GM10248 (cell line): ENCODE results near the gene PLCB4.

Source experiments
- CTCF ChIA-PET: fragments of 300-600 bp; sonication (Branson Sonifier 250); formaldehyde crosslinking; extraction: SDS; loops from one replicate; lab custom pipeline; 2021; ENCODE audit warnings: antibody characterized with exemption; lab: Yijun Ruan, JAX
- POLR2A ChIA-PET: fragments of 350-650 bp; sonication (Branson Sonifier 250); formaldehyde crosslinking; extraction: SDS; loops from one replicate; lab custom pipeline; 2020; ENCODE audit warnings: antibody characterized with exemption; lab: Yijun Ruan, JAX
- DNase-seq: peaks from one replicate; pipeline ENCODE4 v3.0.0; 2012; ENCODE audit errors: extremely low spot score
- TF ChIP-seq, protein P1 (sequence below): IDR thresholded peaks from 2 replicates; pipeline ENCODE4 v1.5.1; 2012; ENCODE audit warnings: mild to moderate bottlenecking, low read depth; ENCODE audit errors: extremely low read depth, missing control alignments, control extremely low read depth

PLCB4 gene

DNA sequence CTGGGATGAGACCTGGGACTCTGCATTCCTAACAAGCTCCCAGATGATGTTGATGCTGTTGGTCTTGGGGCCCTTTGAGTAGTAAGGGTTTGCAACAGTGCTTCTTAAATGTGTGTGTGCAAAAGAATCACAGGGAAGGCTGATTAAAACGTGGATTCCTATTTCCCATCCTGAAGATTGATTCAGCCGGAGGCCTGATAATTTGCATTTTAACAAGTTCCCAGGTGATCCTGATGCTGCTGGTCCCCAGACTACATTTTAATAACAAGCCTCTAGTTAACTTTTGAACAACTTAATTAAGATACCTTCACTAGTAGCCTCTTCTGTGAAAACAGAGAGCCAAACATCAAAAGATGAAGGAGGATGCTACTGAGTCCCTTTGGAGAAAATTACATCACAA lies 289.1 kb downstream of the PLCB4 start:
- POLR2A ChIA-PET = no interaction called here
- no peak for DNase-seq
- CTCF ChIA-PET = no interaction called here
- TF ChIP-seq, protein P1, sequence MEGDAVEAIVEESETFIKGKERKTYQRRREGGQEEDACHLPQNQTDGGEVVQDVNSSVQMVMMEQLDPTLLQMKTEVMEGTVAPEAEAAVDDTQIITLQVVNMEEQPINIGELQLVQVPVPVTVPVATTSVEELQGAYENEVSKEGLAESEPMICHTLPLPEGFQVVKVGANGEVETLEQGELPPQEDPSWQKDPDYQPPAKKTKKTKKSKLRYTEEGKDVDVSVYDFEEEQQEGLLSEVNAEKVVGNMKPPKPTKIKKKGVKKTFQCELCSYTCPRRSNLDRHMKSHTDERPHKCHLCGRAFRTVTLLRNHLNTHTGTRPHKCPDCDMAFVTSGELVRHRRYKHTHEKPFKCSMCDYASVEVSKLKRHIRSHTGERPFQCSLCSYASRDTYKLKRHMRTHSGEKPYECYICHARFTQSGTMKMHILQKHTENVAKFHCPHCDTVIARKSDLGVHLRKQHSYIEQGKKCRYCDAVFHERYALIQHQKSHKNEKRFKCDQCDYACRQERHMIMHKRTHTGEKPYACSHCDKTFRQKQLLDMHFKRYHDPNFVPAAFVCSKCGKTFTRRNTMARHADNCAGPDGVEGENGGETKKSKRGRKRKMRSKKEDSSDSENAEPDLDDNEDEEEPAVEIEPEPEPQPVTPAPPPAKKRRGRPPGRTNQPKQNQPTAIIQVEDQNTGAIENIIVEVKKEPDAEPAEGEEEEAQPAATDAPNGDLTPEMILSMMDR = no peak

DNA sequence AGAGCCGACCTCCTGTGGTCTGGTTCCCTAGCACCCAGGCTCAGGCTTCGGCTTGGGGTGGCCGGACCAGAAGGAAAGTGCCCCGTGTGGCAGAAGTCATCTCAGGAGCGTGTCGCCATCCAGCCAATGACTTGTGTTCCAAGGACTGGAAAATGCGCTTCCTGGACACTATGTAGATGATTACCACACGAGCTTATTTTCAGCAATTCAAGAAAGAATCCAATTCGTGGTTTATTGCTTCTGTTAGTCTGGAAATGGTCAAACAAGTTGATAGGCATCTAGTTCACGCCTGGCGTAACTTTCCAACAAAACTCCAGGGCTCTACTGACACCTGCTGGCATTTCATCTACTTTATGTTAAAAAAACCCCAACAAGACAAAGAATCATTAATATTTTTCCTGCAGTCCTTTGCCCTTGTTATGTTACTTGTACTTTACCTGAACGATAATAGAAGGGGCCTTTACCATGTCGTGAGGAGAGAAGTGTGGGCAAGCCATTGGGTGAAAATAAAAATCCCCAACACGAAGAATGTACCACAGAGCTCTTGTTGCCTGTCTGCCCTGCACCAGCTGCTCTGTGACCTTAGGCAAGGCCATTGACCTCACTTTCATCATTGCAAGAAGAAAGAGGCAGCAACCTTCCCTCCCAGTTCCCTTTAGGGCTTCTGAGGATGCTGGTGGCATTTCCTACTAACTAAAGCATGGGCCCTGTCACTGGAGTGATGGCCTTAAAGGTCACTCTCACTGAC lies 290.8 kb downstream of the PLCB4 start:
- DNase-seq = no peak
- ChIA-PET CTCF (interaction anchor here (0.6 to 1.2 kb wide), 2 partner anchors 11 to 506 kb away, joined by 3 read pairs; no protein-coding TSS in a partner anchor), POLR2A (no interaction called here)
- TF ChIP-seq, protein P1 = no peak

DNA sequence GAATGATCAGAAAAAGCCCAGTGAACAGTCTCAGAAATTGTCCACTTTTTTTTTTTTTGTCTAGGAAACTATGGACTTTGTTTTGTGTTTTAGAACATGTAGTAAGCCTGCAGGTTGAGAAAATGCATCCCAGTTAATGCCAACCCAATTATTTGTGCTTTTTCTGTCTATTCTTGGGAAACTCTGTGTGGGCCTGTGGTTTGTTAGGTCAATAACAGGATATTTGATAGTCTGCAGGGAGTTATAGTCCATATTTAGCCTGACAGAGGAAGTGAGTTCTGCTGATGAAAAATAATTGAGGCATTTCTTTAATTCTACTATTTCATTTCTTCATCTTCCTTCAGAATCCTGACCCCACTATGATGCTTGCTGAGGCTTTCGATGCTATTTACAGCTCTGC lies 291.5 kb downstream of the PLCB4 start:
- ChIA-PET CTCF (no interaction called here), POLR2A (no interaction called here)
- no peak for DNase-seq
- TF ChIP-seq, protein P1 = no peak

DNA sequence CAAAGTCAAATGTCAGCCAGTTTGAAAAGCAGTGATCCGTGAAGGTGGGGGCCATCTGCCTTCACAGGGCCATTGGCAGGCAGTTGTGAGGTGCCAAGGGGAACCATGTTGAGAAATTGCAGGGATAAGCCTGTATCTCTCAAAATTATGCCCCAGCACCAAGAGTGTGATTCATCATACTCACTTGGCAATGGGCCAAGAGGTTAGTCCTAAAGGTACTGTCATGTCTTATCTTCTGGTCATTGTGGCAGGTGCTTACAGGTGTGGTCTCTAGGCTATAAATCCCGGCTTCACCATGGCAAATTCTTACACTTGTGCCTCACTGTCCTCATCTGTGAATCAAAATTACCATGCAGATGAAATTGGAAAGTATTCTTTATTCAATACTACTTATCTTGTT lies 294.8 kb downstream of the PLCB4 start:
- POLR2A ChIA-PET = no interaction called here
- CTCF ChIA-PET = no interaction called here
- no peak for DNase-seq
- TF ChIP-seq, protein P1 = no peak

DNA sequence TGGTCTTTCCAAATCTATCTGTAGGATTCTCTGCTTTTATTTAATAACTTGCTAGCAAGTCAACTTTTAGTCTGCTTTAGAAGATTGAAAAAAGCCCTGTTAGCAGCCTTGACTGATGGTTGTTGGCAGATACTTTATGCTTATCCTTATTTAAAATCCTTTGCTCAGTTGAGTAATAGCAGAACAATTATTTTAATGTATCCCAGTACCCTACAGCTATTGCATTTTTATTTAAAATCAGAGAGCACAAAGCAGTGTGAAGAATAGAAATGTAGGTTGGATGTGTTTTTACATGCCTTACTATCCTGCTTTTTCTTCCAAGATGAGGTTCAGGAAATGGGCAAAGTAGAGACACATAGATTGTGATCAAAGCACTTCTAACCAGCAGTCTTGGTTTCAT lies 298.4 kb downstream of the PLCB4 start:
- POLR2A ChIA-PET = no interaction called here
- no peak for DNase-seq
- TF ChIP-seq, protein P1 = no peak
- CTCF ChIA-PET = no interaction called here

DNA sequence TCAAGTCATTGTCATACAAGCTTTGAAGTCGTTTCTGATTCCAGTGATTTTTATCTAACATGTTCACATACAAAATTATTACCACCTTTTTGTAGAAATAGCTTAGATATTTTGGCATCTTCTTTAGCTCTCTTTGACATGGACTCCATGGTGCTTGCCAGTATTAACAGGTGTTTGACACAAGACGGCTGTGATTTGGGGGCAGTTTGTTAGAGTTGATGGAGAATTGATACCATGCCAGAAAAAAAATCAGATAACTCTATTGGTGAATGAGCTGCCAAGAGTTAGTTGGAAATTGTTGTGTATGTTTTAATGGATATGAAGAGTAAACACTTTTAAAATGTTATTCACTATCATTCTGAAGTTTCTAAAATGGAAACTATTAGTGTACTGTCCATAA lies 298.9 kb downstream of the PLCB4 start:
- CTCF ChIA-PET = interaction anchor here (1.3 kb wide), 1 partner anchor 545 kb away, joined by 4 read pairs; no protein-coding TSS in a partner anchor
- POLR2A ChIA-PET = no interaction called here
- TF ChIP-seq, protein P1 = no peak
- no peak for DNase-seq

DNA sequence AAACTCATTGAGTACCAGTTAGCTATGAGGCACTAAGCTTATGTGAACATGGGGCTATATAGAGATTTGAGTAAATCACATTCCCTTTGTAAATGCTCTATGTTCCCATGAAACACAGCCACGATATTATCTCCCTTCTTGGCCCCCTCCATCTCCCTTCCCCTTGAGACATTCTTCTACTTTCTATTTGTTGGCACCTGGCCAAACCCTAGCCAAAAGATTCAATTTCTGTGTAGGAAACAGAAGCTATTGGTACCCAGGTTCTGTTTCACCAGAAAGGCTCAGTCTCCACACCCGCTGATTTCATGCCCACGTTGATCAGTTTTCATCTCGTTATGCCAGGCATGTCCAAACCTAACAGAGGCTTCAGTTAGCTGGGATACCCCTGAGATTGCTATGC lies 300.0 kb downstream of the PLCB4 start:
- DNase-seq = no peak
- CTCF ChIA-PET = interaction anchor here (0.9 to 1.5 kb wide), 3 partner anchors 29 to 544 kb away, joined by 3 to 4 read pairs (median 4); no protein-coding TSS in a partner anchor
- POLR2A ChIA-PET = no interaction called here
- TF ChIP-seq, protein P1 = no peak
